K562 (cell line): ENCODE data around the gene ANKH. TPM values are rescaled to one million over a fixed set of nuclear protein-coding genes. Genes with fewer than 3 reads are reported as not detected.

Experiments used
- ATAC-seq: fragments of 200-7000 bp; cut with Tn5 transposase; 3 replicates; pipeline ENCODE4 v1.9.1; 2020; ENCODE audit warnings: moderate library complexity
- BruUV-seq: library from RNA; stranded (reverse); fragments of 400-500 nt; replicated peaks from 2 replicates; lab custom pipeline; 2021; lab: Mats Ljungman, UMichigan
- CTCF ChIA-PET: fragments of 300-600 bp; formaldehyde crosslinking; extraction: SDS; loops from one replicate; lab custom pipeline; 2021; ENCODE audit warnings: low intra/inter-chr PET ratio; lab: Yijun Ruan, JAX
- POLR2A ChIA-PET: fragments of 300-600, 350-650 bp; sonication (Branson Sonifier 250); formaldehyde crosslinking; extraction: SDS; loops from one replicate; lab custom pipeline; 2021; ENCODE audit warnings: antibody characterized with exemption, inconsistent platforms; lab: Yijun Ruan, JAX
- DNase-seq, 4 experiments: peaks; one replicate each; pipeline versions ENCODE4 v3.0.0 to v3.0.0-alpha.2; 2011 to 2018; ENCODE audit warnings: low spot score in 3 of 4, mixed read lengths in 3 of 4; ENCODE audit errors: extremely low read depth in 1 of 4
- FAIRE-seq: peaks from 2 replicates; lab custom pipeline; 2011; peaks lifted over from hg19 to GRCh38; lab: Jason Lieb, UNC
- H2AFZ ChIP-seq: 2 replicates; pipeline ENCODE4 v1.6.0; 2011; ENCODE audit warnings: low read depth, low read length, control low read depth, inconsistent platforms
- H3K27ac ChIP-seq: fragments of 200-600 bp; 3 replicates; pipeline ENCODE4 v1.8.0; 2011; ENCODE audit warnings: low read depth, mild to moderate bottlenecking, control low read depth, inconsistent platforms, low read length, moderate library complexity, mixed read lengths; ENCODE audit errors: extremely low read depth
- H3K27me3 ChIP-seq, 2 experiments: fragments of 300-600 bp in 1 of 2; 2 replicates in 1 of 2; 3 replicates in 1 of 2; pipeline versions ENCODE4 v1.6.0 to v1.8.0; 2011; ENCODE audit warnings: inconsistent platforms in 2 of 2, low read length in 2 of 2, mild to moderate bottlenecking in 1 of 2, mixed read lengths in 1 of 2, moderate library complexity in 1 of 2; ENCODE audit not compliant: control insufficient read depth in 2 of 2, insufficient read depth in 2 of 2
- H3K36me3 ChIP-seq: fragments of 300-600 bp; 3 replicates; pipeline ENCODE4 v1.8.0; 2011; ENCODE audit warnings: mild to moderate bottlenecking, low read length, inconsistent platforms; ENCODE audit not compliant: control insufficient read depth, insufficient read depth
- H3K4me1 ChIP-seq, 2 experiments: fragments of 200-600 bp in 1 of 2; replicated peaks in 1 of 2; 2 replicates in 1 of 2; 3 replicates in 1 of 2; pipeline versions ENCODE4 v1.5.1 to v1.8.0; 2011; ENCODE audit warnings: inconsistent platforms in 2 of 2, low read length in 2 of 2, mild to moderate bottlenecking in 1 of 2, mixed read lengths in 1 of 2, moderate library complexity in 1 of 2; ENCODE audit not compliant: control insufficient read depth in 2 of 2, insufficient read depth in 2 of 2
- H3K4me2 ChIP-seq: 2 replicates; pipeline ENCODE4 v1.6.1; 2011; ENCODE audit warnings: low read length, control low read depth, inconsistent platforms, mixed read lengths; ENCODE audit not compliant: insufficient read depth
- H3K4me3 ChIP-seq: fragments of 200-600 bp; sonication (generic), shearing (Covaris generic); 2 replicates; pipeline ENCODE4 v1.5.1; 2016; ENCODE audit warnings: control low read depth, inconsistent platforms
- H3K79me2 ChIP-seq: fragments of 200-600 bp; 3 replicates; pipeline ENCODE4 v1.8.0; 2011; ENCODE audit warnings: low read length, inconsistent platforms; ENCODE audit not compliant: control insufficient read depth, insufficient read depth
- H3K9ac ChIP-seq, 2 experiments: 2 replicates each; pipeline versions ENCODE4 v1.6.0 to v1.6.1; 2011; ENCODE audit warnings: low read depth in 2 of 2, low read length in 2 of 2, control low read depth in 1 of 2, inconsistent platforms in 1 of 2, mild to moderate bottlenecking in 1 of 2, mixed read lengths in 1 of 2; ENCODE audit not compliant: insufficient read depth in 1 of 2
- H3K9me1 ChIP-seq: one replicate; pipeline ENCODE4 v1.6.0; 2011; ENCODE audit warnings: inconsistent platforms, mild to moderate bottlenecking, low read length, moderate library complexity; ENCODE audit not compliant: control insufficient read depth, insufficient read depth
- H3K9me3 ChIP-seq: replicated peaks from 2 replicates; pipeline ENCODE4 v1.5.1; 2011; ENCODE audit warnings: low read depth, low read length, inconsistent platforms; ENCODE audit not compliant: control insufficient read depth, insufficient read depth
- H4K20me1 ChIP-seq: replicated peaks from 2 replicates; pipeline ENCODE4 v1.6.1; 2011; ENCODE audit warnings: low read length, inconsistent platforms, mixed read lengths; ENCODE audit not compliant: control insufficient read depth, insufficient read depth
- EGR1 ChIP-seq: fragments of 450-650 bp; conservative IDR thresholded peaks from 2 replicates; pipeline ENCODE4 v1.6.1; 2017; ENCODE audit warnings: mild to moderate bottlenecking
- POLR2AphosphoS5 ChIP-seq: IDR thresholded peaks from 2 replicates; pipeline ENCODE4 v1.6.1; 2011; ENCODE audit warnings: mild to moderate bottlenecking, low read depth, low read length, moderate library complexity; ENCODE audit not compliant: control insufficient read depth, insufficient read depth
- WGBS: fragments of 100-300 bp; shearing (Covaris generic); methylation state at CpG from one replicate; pipeline ENCODE4 v1.1.6; 2016; ENCODE audit warnings: low coverage, mixed read lengths; ENCODE audit not compliant: insufficient coverage; ENCODE audit errors: missing lambda C conversion rate; 5-methylcytosine and 5-hydroxymethylcytosine counted together
- in situ Hi-C: fragments of 300-500 bp; cut with MboI; formaldehyde crosslinking; loops from 4 replicates; pipeline ENCODE4 v1.15.0; 2018; ENCODE audit warnings: inconsistent platforms, mixed read lengths
- intact Hi-C: fragments of 100-400 bp; cut with micrococcal nuclease; formaldehyde crosslinking; loops from 2 replicates; pipeline ENCODE4 v1.14.2; 2022
- polyA plus RNA-seq, 8 experiments: library from polyadenylated mRNA; depleted of rRNA in 4 of 8; stranded (reverse) in 5 of 8; unstranded in 3 of 8; fragments of >200 nt; fragmentation: Nextera tagmentation in 2 of 8; fragmentation: Illumina TruSeq in 1 of 8; extraction: Ambion mirVana in 2 of 8; extraction: Trizol in 1 of 8; gene quantifications; 2 replicates each; pipeline versions ENCODE4 v1.2.1 to v1.2.3, GENCODE V29; 2011 to 2014; ENCODE audit warnings: inconsistent platforms in 1 of 8, missing spikeins in 1 of 8
- total RNA-seq, 7 experiments: library from RNA; depleted of rRNA in 6 of 7; stranded (reverse); fragments of >200 nt in 6 of 7; fragmentation: Illumina TruSeq in 2 of 7; extraction: Trizol in 2 of 7; gene quantifications; 2 replicates each; pipeline versions ENCODE4 v1.2.1 to v1.2.3, GENCODE V29; 2011 to 2021; ENCODE audit warnings: low replicate concordance in 1 of 7
- TF ChIP-seq, protein P1 (sequence below), 2 experiments: IDR thresholded peaks in 1 of 2; conservative IDR thresholded peaks in 1 of 2; 2 replicates each; pipeline ENCODE4 v1.6.1; 2016; ENCODE audit warnings: low read depth in 2 of 2, mild to moderate bottlenecking in 1 of 2, missing compliant biosample characterization in 1 of 2, missing genetic modification characterization in 1 of 2, moderate library complexity in 1 of 2

Gene ANKH
- total and polyA plus RNA-seq, 9 of the 15 experiments (the other 6 are each of a cell fraction or from before 2014, with no cell fraction given) = 0.79 to 12.2 (median 4.5) TPM

DNA sequence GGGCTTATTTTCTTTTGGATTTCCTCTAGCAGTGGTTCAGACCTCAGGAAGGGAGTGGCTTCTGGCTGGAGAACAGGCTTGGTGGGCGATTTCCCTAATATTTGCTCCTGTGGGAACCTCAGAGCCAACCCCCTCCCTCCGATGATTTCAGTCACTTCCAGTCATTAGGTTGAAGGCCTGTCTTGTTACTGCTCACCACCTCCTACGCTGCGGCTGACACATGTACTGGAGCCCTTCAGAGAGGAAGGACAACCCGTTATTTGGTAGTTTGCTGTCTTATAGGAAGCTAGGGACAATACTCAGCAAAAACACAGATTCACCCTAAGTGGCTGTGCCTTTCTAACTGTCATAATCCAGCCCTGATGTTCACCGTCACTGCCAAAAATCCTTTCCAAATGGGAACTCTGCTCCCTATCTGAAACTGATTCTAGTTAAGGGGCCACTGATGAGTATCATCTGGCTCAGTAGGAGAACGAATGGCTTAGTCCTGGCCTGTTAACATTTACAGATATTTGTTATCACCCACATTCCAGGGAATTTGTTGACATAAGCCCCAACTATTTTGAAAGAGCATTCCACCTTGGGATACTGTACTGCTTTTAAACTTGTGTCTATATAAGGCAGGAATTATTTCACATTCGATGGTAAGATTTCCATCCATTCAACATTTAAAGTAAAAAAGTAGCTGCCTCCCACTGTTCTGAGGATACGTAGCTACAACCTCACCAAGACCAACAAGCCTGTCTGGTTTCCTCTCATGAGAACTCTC, 29.3 kb upstream of the ANKH start:
- 2% methylated on average over 9 of the region's 9 CpGs for WGBS
- DNase-seq = peak in 1 of 4 experiments; percentile 12
- no peaks in the 10 kb centered on the region for H3K9me1 ChIP-seq
- FAIRE-seq = no peak
- H3K27ac ChIP-seq = no peak overlapping the region
- intact Hi-C loops (no loop called here), in situ Hi-C loops (no loop called here)
- H3K79me2 ChIP-seq = no peaks in the 10 kb centered on the region
- no peaks in the 10 kb centered on the region for H3K9me3 ChIP-seq
- peaks cover 3 to 36% of the 10 kb centered on the region in 2 experiments for H3K27me3 ChIP-seq
- no peak overlapping the region for H3K4me2 ChIP-seq
- no TSS peak for BruUV-seq
- H3K4me3 ChIP-seq = no peak overlapping the region
- H3K9ac ChIP-seq = no peak overlapping the region
- ChIA-PET CTCF (no interaction called here), POLR2A (interaction anchor here (1.0 to 1.7 kb wide), 2 partner anchors 10 to 11 kb away, joined by 4 to 5 read pairs; no protein-coding TSS in a partner anchor)
- no peak overlapping the region for H2AFZ ChIP-seq
- peak; percentile 43; the same call in 1 of the 3 replicates for ATAC-seq
- no peak for TF ChIP-seq POLR2AphosphoS5
- 0 out of 2 replicates have a peak, but pooled peaks have one; percentile 17 for TF ChIP-seq EGR1
- TF ChIP-seq, protein P1, sequence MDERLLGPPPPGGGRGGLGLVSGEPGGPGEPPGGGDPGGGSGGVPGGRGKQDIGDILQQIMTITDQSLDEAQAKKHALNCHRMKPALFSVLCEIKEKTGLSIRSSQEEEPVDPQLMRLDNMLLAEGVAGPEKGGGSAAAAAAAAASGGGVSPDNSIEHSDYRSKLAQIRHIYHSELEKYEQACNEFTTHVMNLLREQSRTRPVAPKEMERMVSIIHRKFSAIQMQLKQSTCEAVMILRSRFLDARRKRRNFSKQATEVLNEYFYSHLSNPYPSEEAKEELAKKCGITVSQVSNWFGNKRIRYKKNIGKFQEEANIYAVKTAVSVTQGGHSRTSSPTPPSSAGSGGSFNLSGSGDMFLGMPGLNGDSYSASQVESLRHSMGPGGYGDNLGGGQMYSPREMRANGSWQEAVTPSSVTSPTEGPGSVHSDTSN (CRISPR knock-in tag; IDR thresholded peaks at IDR 0.05; ENCODE audit: low read depth) = no peak
- TF ChIP-seq, protein P1 (tag; conservative IDR thresholded peaks at IDR 0.05; ENCODE audit: low read depth) = 0 out of 2 replicates have a peak, but pooled peaks have one; percentile 14
- TF ChIP-seq, all 486 proteins: peak for 2
- Histone ChIP-seq H3K4me1 (no peaks in the 10 kb centered on the region), H4K20me1 (no peaks in the 10 kb centered on the region), H3K36me3 (no peaks in the 10 kb centered on the region)
